ENCODE measurements around the gene AFF2. TPM values are rescaled to one million over a fixed set of nuclear protein-coding genes. Genes with fewer than 3 reads are reported as not detected.

Gene AFF2
- polyA plus RNA-seq, 1 of the 3 experiments (the other 2 are of a cell fraction) = not detected

- Histone ChIP-seq H4K20me1 (ENCODE audit: insufficient read depth) (no peaks in the 10 kb centered on the region), H3F3A (replicated peaks; ENCODE audit: insufficient read depth) (no peaks in the 10 kb centered on the region), H3K4me1 (ENCODE audit: control insufficient read depth in 1 of 2, insufficient read depth in 2 of 2, low read depth in 1 of 2, low read length in 1 of 2) (no peaks in the 10 kb centered on the region), H3K9ac (no peak overlapping the region), H3K27me3 (ENCODE audit: insufficient read depth) (no peaks in the 10 kb centered on the region), H2AFZ (ENCODE audit: low read depth) (no peak overlapping the region), H3K9me3 (no peaks in the 10 kb centered on the region), H3K4me2 (no peak overlapping the region), H3K27ac (ENCODE audit: low read depth in 2 of 2, low read length in 1 of 2) (no peak overlapping the region), H3K79me2 (ENCODE audit: insufficient read depth) (no peaks in the 10 kb centered on the region), H3K4me3 (ENCODE audit: low read depth in 2 of 2, low read length in 1 of 2) (no peak overlapping the region), H3K36me3 (replicated peaks in 1 of 2; ENCODE audit: control insufficient read depth in 1 of 2, insufficient read depth in 2 of 2, low read length in 1 of 2) (no peaks in the 10 kb centered on the region), H3K9me2 (no peaks in the 10 kb centered on the region)
- DNase-seq = no peak
- CTCF ChIA-PET = no interaction called here
- TF ChIP-seq USF2 (IDR thresholded peaks at IDR 0.05; ENCODE audit: borderline replicate concordance, low read depth, low read length) (no peak), RXRA (IDR thresholded peaks at IDR 0.05; ENCODE audit: borderline replicate concordance, low read depth) (no peak), EZH2phosphoT487 (IDR thresholded peaks at IDR 0.05; ENCODE audit: borderline replicate concordance, low read depth) (no peak), TAF1 (IDR thresholded peaks at IDR 0.05; ENCODE audit: borderline replicate concordance, low read depth, low read length) (no peak), SIN3A (IDR thresholded peaks at IDR 0.05; ENCODE audit: borderline replicate concordance, low read depth, low read length) (no peak), GATA2 (CRISPR knock-in tag; IDR thresholded peaks at IDR 0.05) (no peak), CHD2 (IDR thresholded peaks at IDR 0.05; ENCODE audit: low read length, partially characterized antibody) (no peak), MAX (IDR thresholded peaks at IDR 0.05; ENCODE audit: low read depth) (no peak), EP300 (IDR thresholded peaks at IDR 0.05; ENCODE audit: borderline replicate concordance in 1 of 2, low read depth in 1 of 2, low read length in 1 of 2) (no peak), NFIC (IDR thresholded peaks at IDR 0.05; ENCODE audit: borderline replicate concordance) (no peak), POLR2AphosphoS5 (IDR thresholded peaks at IDR 0.05; ENCODE audit: low read depth, low read length) (no peak), TEAD4 (IDR thresholded peaks at IDR 0.05; ENCODE audit: borderline replicate concordance, insufficient read depth) (no peak), FOXJ3 (CRISPR knock-in tag; IDR thresholded peaks at IDR 0.05) (no peak), USF1 (IDR thresholded peaks at IDR 0.05; ENCODE audit: borderline replicate concordance, low read depth) (no peak), MEF2A (IDR thresholded peaks at IDR 0.05; ENCODE audit: borderline replicate concordance, low read depth) (no peak), RFX5 (IDR thresholded peaks at IDR 0.05; ENCODE audit: low read length) (no peak)
- WGBS (ENCODE audit: low lambda C conversion rate) = 2% methylated on average over 2 of the region's 2 CpGs
- POLR2A ChIA-PET = no interaction called here
These were observed 520.7 kb downstream of the AFF2 start for GRCh38 chrX:149021159-149021558.

GRCh38 chrX:149022485-149022884 is 522.1 kb downstream of the AFF2 start:
- H3K4me1 ChIP-seq (ENCODE audit: control insufficient read depth in 1 of 2, insufficient read depth in 2 of 2, low read depth in 1 of 2, low read length in 1 of 2) = no peaks in the 10 kb centered on the region
- H3K79me2 ChIP-seq (ENCODE audit: insufficient read depth) = no peaks in the 10 kb centered on the region
- no peaks in the 10 kb centered on the region for H3K9me2 ChIP-seq
- ChIA-PET POLR2A (no interaction called here), CTCF (interaction anchor here (1.0 kb wide), 1 partner anchor 19 kb away, joined by 3 read pairs; no protein-coding TSS in a partner anchor)
- no peak overlapping the region for H2AFZ ChIP-seq (ENCODE audit: low read depth)
- no peak overlapping the region for H3K4me2 ChIP-seq
- no peaks in the 10 kb centered on the region for H3F3A ChIP-seq (replicated peaks; ENCODE audit: insufficient read depth)
- no peak overlapping the region for H3K9ac ChIP-seq
- no peak for TF ChIP-seq SIN3A (IDR thresholded peaks at IDR 0.05; ENCODE audit: borderline replicate concordance, low read depth, low read length)
- no peak for TF ChIP-seq RCOR1 (IDR thresholded peaks at IDR 0.05; ENCODE audit: low read length)
- no peak for TF ChIP-seq RAD21 (IDR thresholded peaks at IDR 0.05; ENCODE audit: low read length)
- no peak for TF ChIP-seq RXRA (IDR thresholded peaks at IDR 0.05; ENCODE audit: borderline replicate concordance, low read depth)
- TF ChIP-seq CTCF (IDR thresholded peaks at IDR 0.05) = no peak
- TF ChIP-seq FOXJ3 (CRISPR knock-in tag; IDR thresholded peaks at IDR 0.05) = no peak
- no peak for TF ChIP-seq EP300 (IDR thresholded peaks at IDR 0.05; ENCODE audit: borderline replicate concordance in 1 of 2, low read depth in 1 of 2, low read length in 1 of 2)
- no peak for TF ChIP-seq EZH2phosphoT487 (IDR thresholded peaks at IDR 0.05; ENCODE audit: borderline replicate concordance, low read depth)
- TF ChIP-seq CHD2 (IDR thresholded peaks at IDR 0.05; ENCODE audit: low read length, partially characterized antibody) = no peak
- no peak for TF ChIP-seq FOXM1 (IDR thresholded peaks at IDR 0.05; ENCODE audit: low read depth)
- no peak for TF ChIP-seq YY1 (IDR thresholded peaks at IDR 0.05; ENCODE audit: low read depth)
- TF ChIP-seq USF1 (IDR thresholded peaks at IDR 0.05; ENCODE audit: borderline replicate concordance, low read depth) = no peak
- TF ChIP-seq JUND (IDR thresholded peaks at IDR 0.05) = no peak
- TF ChIP-seq MAX (IDR thresholded peaks at IDR 0.05; ENCODE audit: low read depth) = no peak
- no peak for DNase-seq
- H3K9me3 ChIP-seq = no peaks in the 10 kb centered on the region
- no peak overlapping the region for H3K4me3 ChIP-seq (ENCODE audit: low read depth in 2 of 2, low read length in 1 of 2)
- H4K20me1 ChIP-seq (ENCODE audit: insufficient read depth) = no peaks in the 10 kb centered on the region
- H3K27me3 ChIP-seq (ENCODE audit: insufficient read depth) = no peaks in the 10 kb centered on the region
- H3K36me3 ChIP-seq (replicated peaks in 1 of 2; ENCODE audit: control insufficient read depth in 1 of 2, insufficient read depth in 2 of 2, low read length in 1 of 2) = no peaks in the 10 kb centered on the region
- no peak overlapping the region for H3K27ac ChIP-seq (ENCODE audit: low read depth in 2 of 2, low read length in 1 of 2)
- WGBS (ENCODE audit: low lambda C conversion rate) = 6% methylated on average over 2 of the region's 2 CpGs

All from SK-N-SH (cell line).